Activated T-helper 2 cell treated with anti-CD3 and anti-CD28 coated beads, Interferon-gamma antibody, Interleukin-2, Interleukin-4, amounts not matched to agents 10 μg/mL and 5 μg/mL and 100 μg/mL, durations not matched to agents 14 hours and 24 hours and 36 hours (primary cell): ENCODE measurements around the gene ZBTB18. TPM values are rescaled to one million over a fixed set of nuclear protein-coding genes. Genes with fewer than 3 reads are reported as not detected.
"Not testable (repeated sequence)": the region's sequence is repeated elsewhere in the genome, so short reads cannot be mapped to it uniquely, and the experiment has no call there.

Experiments used
- DNase-seq: peaks from one replicate; pipeline ENCODE4 v3.0.0; 2021; ENCODE audit warnings: low spot score
- H3K27ac Mint-ChIP-seq: one replicate; pipeline ENCODE4 v1.8.0; 2021; ENCODE audit warnings: mixed read lengths
- H3K27me3 Mint-ChIP-seq: one replicate; pipeline ENCODE4 v1.8.0; 2021; ENCODE audit warnings: low read depth, mixed read lengths
- H3K36me3 Mint-ChIP-seq: one replicate; pipeline ENCODE4 v1.8.0; 2021; ENCODE audit warnings: low read depth, mixed read lengths
- H3K4me1 Mint-ChIP-seq: one replicate; pipeline ENCODE4 v1.8.0; 2021; ENCODE audit warnings: low read depth, mixed read lengths
- H3K4me3 Mint-ChIP-seq: one replicate; pipeline ENCODE4 v1.8.0; 2021; ENCODE audit warnings: low read depth, mild to moderate bottlenecking, moderate library complexity, mixed read lengths
- H3K9me3 Mint-ChIP-seq: one replicate; pipeline ENCODE4 v1.8.0; 2021; ENCODE audit warnings: mixed read lengths
- intact Hi-C: fragments of 100-400 bp; cut with micrococcal nuclease; formaldehyde crosslinking; loops from one replicate; pipeline ENCODE4 v1.15.1; 2023
- total RNA-seq: library from RNA; stranded (reverse); gene quantifications from 2 replicates; pipeline ENCODE4 v1.2.3, GENCODE V29; 2022

Gene ZBTB18
- total RNA-seq, 1 donor from 2014 or later: 4.4 TPM

DNA sequence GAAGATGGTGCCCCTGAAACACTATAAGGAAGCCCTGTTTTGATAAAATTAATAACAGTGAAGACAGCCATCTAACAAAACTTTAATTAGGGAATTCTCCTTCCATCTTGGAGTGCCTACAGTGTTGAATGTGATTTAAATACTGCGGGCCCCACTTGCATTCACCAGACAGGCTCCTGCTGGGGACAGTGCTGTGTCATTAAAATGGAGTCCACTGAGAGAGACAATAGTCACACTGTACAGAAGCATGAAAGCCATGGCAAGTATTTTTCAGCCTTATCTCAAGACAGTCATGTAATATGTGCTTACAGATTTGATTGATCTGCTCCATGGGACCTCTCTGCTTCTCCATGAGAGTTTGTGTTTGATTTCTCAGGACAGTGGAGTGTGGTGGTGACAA lies 29.7 kb upstream of the ZBTB18 start:
- H3K9me3 Mint-ChIP-seq: no peaks in the 10 kb centered on the region
- peaks cover 2% of the 10 kb centered on the region for H3K27me3 Mint-ChIP-seq
- H3K27ac Mint-ChIP-seq: no peak overlapping the region
- H3K4me3 Mint-ChIP-seq: no peak overlapping the region
- no peaks in the 10 kb centered on the region for H3K36me3 Mint-ChIP-seq
- no peaks in the 10 kb centered on the region for H3K4me1 Mint-ChIP-seq
- no peak for DNase-seq
- intact Hi-C loops: no loop called here

DNA sequence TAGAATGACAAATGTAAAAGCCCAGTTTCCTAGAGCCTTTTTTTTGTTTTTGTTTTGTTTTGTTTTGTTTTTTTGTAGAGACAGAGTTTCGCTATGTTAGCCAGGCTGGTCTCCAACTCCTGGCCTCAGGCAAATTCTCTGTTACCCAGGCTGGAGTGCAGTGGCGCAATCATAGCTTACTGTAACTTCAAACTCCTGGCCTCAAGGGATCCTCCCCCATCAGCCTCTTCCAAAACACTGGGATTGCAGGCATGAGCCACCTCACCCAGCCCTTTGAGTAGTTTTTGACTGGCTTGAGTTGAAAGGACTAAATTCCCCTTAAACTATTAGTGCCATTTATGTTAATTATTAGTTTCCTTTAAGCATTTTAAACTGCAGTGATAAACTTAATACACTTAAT lies 28.8 kb upstream of the ZBTB18 start:
- Mint-ChIP-seq H3K4me1 (no peaks in the 10 kb centered on the region), H3K9me3 (no peaks in the 10 kb centered on the region), H3K36me3 (no peaks in the 10 kb centered on the region), H3K4me3 (no peak overlapping the region), H3K27ac (no peak overlapping the region), H3K27me3 (peaks cover 5% of the 10 kb centered on the region)
- no peak for DNase-seq
- intact Hi-C loops: no loop called here

DNA sequence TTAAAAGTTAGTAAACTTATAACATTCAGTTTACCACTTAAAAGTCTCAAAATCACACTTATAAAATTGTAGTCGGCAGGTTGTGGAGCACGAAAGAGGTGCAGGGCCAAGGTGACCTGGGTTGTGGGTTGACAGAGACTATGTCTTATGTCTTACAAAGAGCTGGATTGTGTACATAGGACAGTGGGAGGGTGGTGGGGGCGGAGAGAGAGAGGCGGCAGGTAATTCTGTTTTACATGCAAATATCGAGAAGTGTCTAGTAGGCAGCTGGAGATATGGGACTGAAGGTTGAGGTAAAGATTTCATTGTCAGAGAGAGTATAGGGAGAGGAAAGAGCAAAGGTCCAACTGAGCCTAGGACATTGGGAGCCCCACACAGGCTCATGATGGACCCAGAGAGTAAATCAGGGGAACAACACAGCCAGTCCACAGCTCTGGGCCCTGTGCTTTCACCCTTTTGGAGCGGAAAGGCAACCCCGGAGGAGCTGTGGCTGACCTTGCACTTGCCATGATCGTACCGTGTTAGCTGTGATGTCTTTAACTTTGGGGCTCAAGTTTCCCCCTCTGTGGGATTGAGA lies 28.1 kb upstream of the ZBTB18 start:
- peaks cover 5% of the 10 kb centered on the region for H3K27me3 Mint-ChIP-seq
- H3K4me1 Mint-ChIP-seq: no peaks in the 10 kb centered on the region
- H3K36me3 Mint-ChIP-seq: no peaks in the 10 kb centered on the region
- H3K9me3 Mint-ChIP-seq: no peaks in the 10 kb centered on the region
- H3K27ac Mint-ChIP-seq: no peak overlapping the region
- intact Hi-C loops: no loop called here
- no peak overlapping the region for H3K4me3 Mint-ChIP-seq
- DNase-seq: no peak

DNA sequence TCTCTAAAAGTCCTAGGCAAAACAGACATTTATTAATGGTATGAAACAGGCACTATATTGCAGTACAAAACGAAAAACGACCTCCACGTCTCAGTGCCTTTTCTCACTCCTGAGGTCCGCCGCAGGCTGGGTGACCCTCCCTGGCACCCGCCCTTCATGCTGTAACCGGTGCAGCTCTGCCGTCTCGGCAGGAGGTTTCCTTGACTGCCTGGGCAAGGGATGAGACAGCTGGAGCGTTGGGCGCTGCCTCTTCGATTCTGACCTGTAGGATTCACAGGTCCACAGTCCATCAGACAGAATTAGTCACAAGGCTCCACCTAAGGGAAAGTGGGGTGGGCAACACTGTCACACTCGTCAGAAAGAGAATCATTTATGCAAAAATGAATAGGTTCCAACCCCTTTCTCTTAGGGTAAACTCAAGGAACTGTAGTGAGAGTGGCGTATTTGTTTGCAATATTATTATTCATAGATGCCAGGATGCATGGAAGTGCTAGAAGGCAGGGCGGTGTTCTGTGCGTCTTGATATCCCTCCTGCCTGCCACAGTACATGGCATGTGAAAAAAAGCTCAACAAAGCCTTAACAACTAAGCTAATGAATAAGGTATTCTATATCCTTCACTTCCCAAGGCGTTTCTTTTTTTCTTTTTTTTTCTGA lies 23.5 kb upstream of the ZBTB18 start:
- intact Hi-C loops: no loop called here
- Mint-ChIP-seq H3K9me3 (no peaks in the 10 kb centered on the region), H3K4me1 (no peaks in the 10 kb centered on the region)

DNA sequence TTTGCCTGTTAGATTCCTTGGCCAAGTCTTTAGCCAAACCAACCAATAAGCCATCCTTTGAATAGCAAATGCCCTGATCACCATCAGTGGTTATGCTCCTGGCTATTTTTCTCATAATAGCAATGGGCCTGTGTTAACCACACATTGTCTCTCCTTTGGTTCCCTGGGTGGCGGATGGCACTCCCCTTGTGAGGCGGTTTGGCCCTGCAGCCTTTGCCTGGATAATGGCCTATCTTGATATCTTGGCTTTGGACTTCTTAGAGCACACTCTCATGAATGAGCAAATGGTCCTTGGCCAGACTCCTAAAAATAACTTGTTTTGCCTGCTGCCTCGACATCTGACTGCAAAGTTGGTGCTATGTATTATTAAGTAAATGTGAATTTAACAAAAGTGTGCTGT lies 22.4 kb upstream of the ZBTB18 start:
- Mint-ChIP-seq H3K36me3 (no peaks in the 10 kb centered on the region), H3K27me3 (peaks cover 4% of the 10 kb centered on the region), H3K4me1 (no peaks in the 10 kb centered on the region), H3K27ac (no peak overlapping the region), H3K4me3 (no peak overlapping the region), H3K9me3 (no peaks in the 10 kb centered on the region)
- intact Hi-C loops: no loop called here
- no peak for DNase-seq

More for the DNA sequence above, 23.5 kb upstream of the ZBTB18 start:
- Mint-ChIP-seq H3K27me3 (peaks cover 5% of the 10 kb centered on the region), H3K36me3 (no peaks in the 10 kb centered on the region), H3K27ac (no peak overlapping the region), H3K4me3 (no peak overlapping the region)
- no peak for DNase-seq

DNA sequence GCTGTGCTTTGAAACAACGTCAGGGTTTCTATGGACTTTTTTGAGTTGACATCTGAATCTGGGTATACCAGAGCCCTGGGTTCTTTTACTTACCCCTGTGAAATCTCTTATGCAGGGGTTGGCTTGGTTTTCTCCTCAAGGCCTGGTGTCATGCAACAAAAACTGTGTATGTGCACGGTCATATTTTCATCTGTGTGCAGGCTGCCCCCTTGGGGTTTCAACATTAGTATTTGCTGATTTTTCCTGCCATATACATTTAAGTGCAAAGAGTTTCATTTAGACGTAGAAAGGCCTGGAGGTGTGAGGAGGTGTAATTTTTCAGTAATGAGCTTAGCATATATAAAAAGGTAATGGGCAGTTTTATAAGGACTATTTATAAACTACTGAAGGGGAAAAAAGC lies 22.0 kb upstream of the ZBTB18 start:
- H3K27me3 Mint-ChIP-seq: peaks cover 5% of the 10 kb centered on the region
- no peaks in the 10 kb centered on the region for H3K36me3 Mint-ChIP-seq
- no peak overlapping the region for H3K27ac Mint-ChIP-seq
- no peak overlapping the region for H3K4me3 Mint-ChIP-seq
- no peaks in the 10 kb centered on the region for H3K9me3 Mint-ChIP-seq
- no peak for DNase-seq
- intact Hi-C loops: no loop called here
- H3K4me1 Mint-ChIP-seq: no peaks in the 10 kb centered on the region

GRCh38 chr1:244030481-244031040 lies 20.5 kb upstream of the ZBTB18 start:
- no peaks in the 10 kb centered on the region for H3K4me1 Mint-ChIP-seq
- H3K9me3 Mint-ChIP-seq: no peaks in the 10 kb centered on the region
- intact Hi-C loops: no loop called here
- no peak overlapping the region for H3K4me3 Mint-ChIP-seq
- H3K36me3 Mint-ChIP-seq: no peaks in the 10 kb centered on the region
- no peak overlapping the region for H3K27ac Mint-ChIP-seq
- DNase-seq: no peak
- peaks cover 5% of the 10 kb centered on the region for H3K27me3 Mint-ChIP-seq

DNA sequence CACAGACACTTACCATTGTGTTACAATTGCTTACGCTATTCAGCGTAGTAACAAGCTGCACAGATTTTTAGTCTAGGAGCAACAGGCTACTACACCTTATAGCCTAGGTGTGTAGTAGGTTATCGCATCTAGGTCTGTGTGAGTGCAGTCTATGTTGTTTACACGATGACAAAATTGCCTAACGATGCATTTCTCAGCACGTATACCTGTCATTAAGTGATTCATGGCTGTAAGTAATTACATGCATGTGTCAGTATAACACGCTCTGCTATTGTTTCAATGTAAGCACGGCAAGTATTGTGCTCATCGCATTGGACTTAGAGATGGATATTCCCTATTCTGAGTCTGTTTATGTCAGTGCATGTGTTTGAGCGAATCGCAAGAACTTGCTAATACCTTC lies 15.7 kb upstream of the ZBTB18 start:
- intact Hi-C loops: no loop called here
- no peak overlapping the region for H3K27ac Mint-ChIP-seq
- H3K9me3 Mint-ChIP-seq: no peaks in the 10 kb centered on the region
- no peak for DNase-seq
- peaks cover 17% of the 10 kb centered on the region for H3K27me3 Mint-ChIP-seq
- no peaks in the 10 kb centered on the region for H3K36me3 Mint-ChIP-seq
- H3K4me3 Mint-ChIP-seq: no peak overlapping the region
- no peaks in the 10 kb centered on the region for H3K4me1 Mint-ChIP-seq

- DNase-seq: no peak
- no peak overlapping the region for H3K4me3 Mint-ChIP-seq
- no peak overlapping the region for H3K27ac Mint-ChIP-seq
- H3K9me3 Mint-ChIP-seq: no peaks in the 10 kb centered on the region
- intact Hi-C loops: no loop called here
- H3K4me1 Mint-ChIP-seq: no peaks in the 10 kb centered on the region
- peaks cover 21% of the 10 kb centered on the region for H3K27me3 Mint-ChIP-seq
- no peaks in the 10 kb centered on the region for H3K36me3 Mint-ChIP-seq
Observed at GRCh38 chr1:244037252-244037651, 13.8 kb upstream of the ZBTB18 start.

DNA sequence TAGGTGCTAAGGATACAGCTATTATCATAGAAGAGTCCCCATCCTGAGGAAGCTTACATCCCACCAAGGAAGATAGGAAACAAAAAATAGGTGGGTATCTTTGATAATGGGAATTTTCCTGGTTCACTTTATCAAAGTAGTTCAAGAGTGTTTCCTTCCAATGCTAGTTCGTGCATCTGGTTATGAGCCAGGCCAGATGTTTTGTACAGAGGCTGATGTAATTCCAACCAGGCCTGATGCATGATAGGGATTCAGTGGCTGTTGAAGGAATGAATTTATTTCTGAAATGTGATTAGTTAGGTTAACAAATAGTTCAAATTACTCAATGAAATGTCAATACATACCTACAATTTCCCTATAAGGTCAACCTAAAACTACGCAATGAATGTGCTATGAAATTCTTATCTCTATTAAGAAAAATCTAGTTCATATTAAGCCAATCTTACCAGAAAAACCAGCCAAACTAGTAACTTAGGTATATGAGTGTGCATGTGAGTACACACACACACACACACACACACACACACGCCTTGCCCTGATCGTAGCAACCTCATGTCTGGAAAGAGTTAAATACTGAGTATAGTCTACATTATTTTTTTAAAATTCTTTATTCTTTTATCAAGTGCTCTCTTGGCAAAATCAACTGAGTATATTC lies 9.5 kb upstream of the ZBTB18 start:
- no peaks in the 10 kb centered on the region for H3K9me3 Mint-ChIP-seq
- peaks cover 1% of the 10 kb centered on the region for H3K4me1 Mint-ChIP-seq
- intact Hi-C loops: loop anchor here (10.0 kb wide), 4 partner anchors 233 to 787 kb away; partner anchors contain the start of genes CEP170 and SDCCAG8
- H3K27ac Mint-ChIP-seq: no peak overlapping the region
- no peak for DNase-seq
- no peaks in the 10 kb centered on the region for H3K36me3 Mint-ChIP-seq
- no peak overlapping the region for H3K4me3 Mint-ChIP-seq
- peaks cover 51% of the 10 kb centered on the region for H3K27me3 Mint-ChIP-seq

- Mint-ChIP-seq H3K4me3 (no peak overlapping the region), H3K4me1 (peaks cover 7% of the 10 kb centered on the region), H3K9me3 (no peaks in the 10 kb centered on the region), H3K27ac (no peak overlapping the region), H3K36me3 (no peaks in the 10 kb centered on the region), H3K27me3 (peaks cover 51% of the 10 kb centered on the region)
- DNase-seq: no peak
- intact Hi-C loops: loop anchor here (10.0 kb wide), 4 partner anchors 233 to 787 kb away; partner anchors contain the start of genes CEP170 and SDCCAG8
Observed at GRCh38 chr1:244042293-244042692, 8.8 kb upstream of the ZBTB18 start.

GRCh38 chr1:244044423-244044822 lies 6.7 kb upstream of the ZBTB18 start:
- H3K27ac Mint-ChIP-seq: no peak overlapping the region
- DNase-seq: no peak

DNA sequence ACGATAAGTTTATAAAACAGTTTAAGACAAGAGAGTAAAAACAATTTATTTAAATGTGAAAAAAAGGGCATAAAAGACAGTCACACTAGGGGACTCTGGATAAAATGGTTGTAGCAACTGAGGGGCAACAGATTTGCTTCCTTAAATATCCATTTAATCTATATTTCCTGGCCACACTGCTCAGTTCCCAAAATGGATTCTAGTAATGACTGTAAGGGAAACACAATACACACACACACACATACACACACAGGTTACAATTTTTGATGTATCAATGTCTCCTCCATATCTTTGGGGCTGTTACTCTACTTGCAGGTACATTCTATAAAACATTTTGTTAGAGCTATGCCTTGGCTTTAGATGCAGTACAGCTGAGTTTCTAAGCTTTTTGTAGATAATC lies 4.8 kb upstream of the ZBTB18 start:
- H3K4me3 Mint-ChIP-seq: not testable (repeated sequence)
- intact Hi-C loops: loop anchor here (5.0 to 10.0 kb wide), 8 partner anchors 229 to 816 kb away; partner anchors contain the start of genes ADSS2, CEP170, HNRNPU and SDCCAG8

More at GRCh38 chr1:244044423-244044822, 6.7 kb upstream of the ZBTB18 start:
- Mint-ChIP-seq H3K36me3 (no peaks in the 10 kb centered on the region), H3K27me3 (peaks cover 40% of the 10 kb centered on the region), H3K9me3 (no peaks in the 10 kb centered on the region), H3K4me3 (no peak overlapping the region), H3K4me1 (peaks cover 9% of the 10 kb centered on the region)
- intact Hi-C loops: loop anchor here (10.0 kb wide), 4 partner anchors 230 to 790 kb away; partner anchors contain the start of genes CEP170 and SDCCAG8

More for the DNA sequence above, 4.8 kb upstream of the ZBTB18 start:
- not testable (repeated sequence) for H3K27ac Mint-ChIP-seq, H3K36me3 Mint-ChIP-seq, H3K9me3 Mint-ChIP-seq, DNase-seq
- Mint-ChIP-seq H3K27me3 (peaks cover 56% of the 10 kb centered on the region), H3K4me1 (peaks cover 25% of the 10 kb centered on the region)
